ENCODE results near the gene MACROD1. TPM values are rescaled to one million over a fixed set of nuclear protein-coding genes. Genes with fewer than 3 reads are reported as not detected.
"Not testable (repeated sequence)": the region's sequence is repeated elsewhere in the genome, so short reads cannot be mapped to it uniquely, and the experiment has no call there.

MACROD1 gene
- total RNA-seq, 1 experiment from 2014 or later: 40.8 TPM

- DNase-seq (ENCODE audit: low read depth): no peak
Observed at GRCh38 chr11:63999349-64000025, 166.4 kb downstream of the MACROD1 start.

- DNase-seq (ENCODE audit: low read depth): no peak
Observed at GRCh38 chr11:63998558-63999348, 167.2 kb downstream of the MACROD1 start.

GRCh38 chr11:63997801-63998337, 168.0 kb downstream of the MACROD1 start:
- DNase-seq (ENCODE audit: low read depth): no peak

DNA sequence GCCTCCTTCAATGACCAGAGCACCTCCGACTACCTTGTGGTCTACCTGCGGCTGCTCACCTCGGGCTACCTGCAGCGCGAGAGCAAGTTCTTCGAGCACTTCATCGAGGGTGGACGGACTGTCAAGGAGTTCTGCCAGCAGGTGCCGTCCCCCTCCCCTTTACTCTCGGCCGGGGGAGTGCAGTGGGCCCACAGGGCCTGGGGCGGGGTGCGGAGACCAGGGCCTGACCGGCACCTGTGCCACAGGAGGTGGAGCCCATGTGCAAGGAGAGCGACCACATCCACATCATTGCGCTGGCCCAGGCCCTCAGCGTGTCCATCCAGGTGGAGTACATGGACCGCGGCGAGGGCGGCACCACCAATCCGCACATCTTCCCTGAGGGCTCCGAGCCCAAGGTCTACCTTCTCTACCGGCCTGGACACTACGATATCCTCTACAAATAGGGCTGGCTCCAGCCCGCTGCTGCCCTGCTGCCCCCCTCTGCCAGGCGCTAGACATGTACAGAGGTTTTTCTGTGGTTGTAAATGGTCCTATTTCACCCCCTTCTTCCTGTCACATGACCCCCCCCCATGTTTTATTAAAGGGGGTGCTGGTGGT, 168.7 kb downstream of the MACROD1 start:
- DNase-seq (ENCODE audit: low read depth): no peak

GRCh38 chr11:63996512-63996911, 169.4 kb downstream of the MACROD1 start:
- no peak for DNase-seq (ENCODE audit: low read depth)

DNA sequence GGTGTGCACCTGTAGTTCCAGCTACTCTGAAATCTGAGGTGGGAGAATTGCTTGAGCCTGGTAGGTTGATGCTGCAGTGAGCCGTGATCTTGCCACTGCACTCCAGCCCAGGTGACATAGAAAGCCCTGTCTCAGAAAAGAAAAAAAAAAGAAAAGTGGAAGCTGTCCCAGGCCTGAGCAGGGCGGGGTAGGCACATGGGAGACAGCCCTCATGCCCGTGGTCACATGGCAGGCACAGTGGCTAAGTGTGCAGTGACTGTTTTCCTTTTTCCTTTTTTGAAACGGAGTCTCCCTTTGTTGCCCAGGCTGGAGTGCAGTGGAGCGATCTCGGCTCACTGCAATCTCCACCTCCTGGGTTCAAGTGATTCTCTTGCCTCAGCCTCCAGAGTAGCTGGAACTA, 171.9 kb downstream of the MACROD1 start:
- DNase-seq (ENCODE audit: low read depth): no peak

- DNase-seq (ENCODE audit: low read depth): no peak
Observed at GRCh38 chr11:63993100-63993499, 172.8 kb downstream of the MACROD1 start.

DNA sequence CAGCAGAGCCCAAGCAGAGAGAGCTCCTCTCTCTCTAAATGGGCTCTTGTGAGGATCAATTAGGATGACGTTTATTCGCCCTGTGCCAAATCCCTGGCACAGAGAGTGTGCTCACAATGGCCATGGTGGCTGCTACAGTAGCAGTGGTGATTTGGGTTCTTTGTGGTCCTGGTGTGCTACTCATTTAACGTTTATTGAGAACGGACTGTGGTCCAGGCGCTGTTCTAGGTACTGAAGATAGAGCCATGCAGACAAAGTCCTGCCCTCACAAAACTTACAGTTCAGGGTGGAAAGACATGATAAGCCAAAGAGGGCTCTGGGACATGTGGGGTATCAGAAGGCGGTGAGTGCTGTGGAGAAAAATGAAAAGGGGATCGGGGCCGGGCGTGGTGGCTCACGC, 174.4 kb downstream of the MACROD1 start:
- DNase-seq (ENCODE audit: low read depth): no peak

DNA sequence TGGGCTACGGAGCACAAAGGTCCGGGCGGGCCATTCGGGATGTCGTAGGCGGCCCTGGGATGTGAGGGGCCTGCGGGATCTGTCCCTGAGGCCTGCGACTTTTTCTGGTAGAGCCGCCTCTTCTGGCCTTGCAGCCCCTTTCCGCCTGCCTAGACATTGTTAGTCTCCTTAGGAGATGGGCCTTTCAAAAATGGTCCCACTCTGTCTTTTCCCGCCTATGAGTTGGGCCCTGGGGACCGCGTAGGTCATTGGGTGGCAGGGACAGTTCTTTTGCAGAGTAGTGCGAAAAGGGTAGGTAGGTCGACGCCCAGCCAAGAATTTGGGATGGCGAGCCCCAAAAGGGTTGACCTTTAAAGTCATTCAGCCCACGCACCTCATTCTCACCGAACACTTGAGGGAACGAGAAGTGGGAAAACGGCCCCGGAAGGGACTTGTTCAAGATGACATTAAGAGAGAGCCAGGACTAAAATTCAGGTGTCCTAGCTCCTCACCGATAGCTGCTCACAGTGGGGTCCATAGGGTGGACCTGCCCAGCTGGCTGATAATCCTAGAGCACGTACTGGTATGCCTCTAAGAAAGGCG, 178.9 kb downstream of the MACROD1 start:
- DNase-seq (ENCODE audit: low read depth): no peak

DNA sequence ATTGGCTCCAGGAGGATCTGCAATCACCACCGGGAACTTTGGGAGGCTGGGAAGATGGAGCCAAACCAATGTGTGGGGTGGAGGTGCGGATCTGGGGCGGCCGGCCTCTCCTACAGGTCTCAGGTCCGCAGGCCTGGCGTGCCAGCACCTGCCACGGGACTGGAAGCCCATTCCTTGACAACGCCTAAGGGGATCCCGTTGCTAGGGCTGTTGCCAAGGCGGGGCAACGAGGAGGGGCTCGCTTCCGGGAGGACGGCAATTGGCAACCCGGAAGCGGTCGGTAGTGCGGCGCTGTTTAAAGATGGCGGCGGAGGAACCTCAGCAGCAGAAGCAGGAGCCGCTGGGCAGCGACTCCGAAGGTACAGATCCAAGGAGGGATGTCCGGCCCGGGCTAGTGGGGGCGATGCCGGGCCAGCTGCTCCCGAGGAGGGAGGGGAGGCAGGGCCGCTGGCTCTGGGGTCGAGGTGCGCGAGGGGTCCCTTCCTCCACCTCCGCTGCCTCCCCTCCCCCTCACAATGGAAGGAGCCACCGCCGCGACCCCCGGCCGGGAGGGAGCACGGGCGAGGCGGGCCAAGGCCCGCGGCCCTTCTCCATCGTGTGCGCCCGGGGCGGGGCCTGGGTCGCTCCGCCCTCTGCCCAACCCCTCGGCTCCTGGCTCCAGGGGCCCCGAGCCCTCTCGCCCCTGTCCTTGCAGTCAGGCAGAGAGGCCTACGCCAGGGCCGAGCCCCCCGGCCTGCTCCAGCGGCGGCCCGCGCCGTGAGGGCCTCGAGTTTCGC, 179.6 kb downstream of the MACROD1 start, which contains the start of gene OTUB1:
Gene OTUB1, plus strand, starts transcription at position 283 of the 776 bp plus-strand sequence. Its CDS starts 19 bp downstream, at position 302.
- peak; percentile 84 for DNase-seq (ENCODE audit: low read depth)

GRCh38 chr11:63985812-63986155, 180.1 kb downstream of the MACROD1 start:
- DNase-seq (ENCODE audit: low read depth): no peak

DNA sequence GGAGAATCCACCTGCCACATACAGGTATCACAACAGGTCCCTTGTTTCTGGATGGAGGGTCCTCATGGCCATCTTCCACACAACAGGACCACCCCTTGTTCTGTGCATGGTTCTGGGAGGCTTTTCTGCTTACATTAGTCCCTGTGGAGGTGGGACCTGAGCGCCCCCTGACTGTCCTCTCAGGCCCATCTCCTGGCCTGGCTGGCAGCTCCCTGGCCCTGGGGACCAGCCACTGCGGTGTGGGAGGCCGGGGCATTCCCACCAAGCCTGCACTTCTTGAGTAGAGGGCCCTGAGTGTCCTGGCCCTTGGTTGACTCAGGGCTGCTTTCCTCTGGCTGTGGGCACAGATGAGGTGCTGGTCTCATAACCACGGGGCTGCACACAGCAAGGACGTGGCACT, 186.5 kb downstream of the MACROD1 start:
- DNase-seq (ENCODE audit: low read depth): no peak

GRCh38 chr11:63978551-63979239, 187.2 kb downstream of the MACROD1 start:
- no peak for DNase-seq (ENCODE audit: low read depth)

DNA sequence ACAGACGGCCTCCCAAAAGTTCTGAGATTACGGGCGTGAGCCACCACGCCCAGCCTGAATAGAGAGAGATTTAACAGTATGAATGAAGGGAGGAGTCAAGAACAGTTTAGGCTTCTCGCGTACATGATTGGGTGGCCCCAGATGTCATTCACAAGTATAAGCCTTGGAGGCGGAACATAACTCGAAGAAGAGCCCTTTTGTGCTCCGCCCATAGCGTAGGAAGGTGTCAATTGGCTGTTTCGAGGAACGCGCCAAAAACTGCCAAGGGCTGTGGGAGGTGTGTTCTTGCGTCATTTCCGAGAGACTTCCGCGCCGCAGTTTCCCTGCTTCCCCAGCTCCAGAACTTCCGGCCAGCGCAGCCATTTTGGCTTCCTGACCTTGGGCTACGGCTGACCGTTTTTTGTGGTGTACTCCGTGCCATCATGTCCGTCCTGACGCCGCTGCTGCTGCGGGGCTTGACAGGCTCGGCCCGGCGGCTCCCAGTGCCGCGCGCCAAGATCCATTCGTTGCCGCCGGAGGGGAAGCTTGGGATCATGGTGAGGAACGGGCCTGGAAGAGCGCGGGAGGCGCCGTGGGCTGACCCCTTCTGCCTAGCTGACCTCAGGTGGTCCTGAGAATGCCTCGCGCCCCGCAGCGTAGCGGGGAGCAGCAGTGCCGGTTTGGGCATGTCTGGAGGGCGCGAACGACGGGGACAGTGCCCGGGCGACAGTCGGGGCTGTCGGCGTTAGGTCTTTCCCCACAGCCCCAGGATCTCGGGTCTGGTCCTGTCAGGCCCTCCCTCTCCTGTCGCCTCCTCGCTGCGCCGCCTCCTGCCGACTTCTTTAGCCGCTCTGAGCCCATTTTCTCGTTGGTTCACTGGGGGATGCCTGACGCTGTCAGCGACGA, 191.4 kb downstream of the MACROD1 start, which contains the start of gene COX8A:
Gene COX8A, plus strand, starts transcription at position 362 of the 885 bp plus-strand sequence. Its CDS starts 61 bp downstream, at position 423.
- DNase-seq (ENCODE audit: low read depth): peak; percentile 100

GRCh38 chr11:63973912-63974258, 192.0 kb downstream of the MACROD1 start:
- DNase-seq (ENCODE audit: low read depth): not testable (repeated sequence)

GRCh38 chr11:63970902-63971301, 195.0 kb downstream of the MACROD1 start:
- no peak for DNase-seq (ENCODE audit: low read depth)

GRCh38 chr11:63969461-63969860, 196.5 kb downstream of the MACROD1 start:
- no peak for DNase-seq (ENCODE audit: low read depth)

DNA sequence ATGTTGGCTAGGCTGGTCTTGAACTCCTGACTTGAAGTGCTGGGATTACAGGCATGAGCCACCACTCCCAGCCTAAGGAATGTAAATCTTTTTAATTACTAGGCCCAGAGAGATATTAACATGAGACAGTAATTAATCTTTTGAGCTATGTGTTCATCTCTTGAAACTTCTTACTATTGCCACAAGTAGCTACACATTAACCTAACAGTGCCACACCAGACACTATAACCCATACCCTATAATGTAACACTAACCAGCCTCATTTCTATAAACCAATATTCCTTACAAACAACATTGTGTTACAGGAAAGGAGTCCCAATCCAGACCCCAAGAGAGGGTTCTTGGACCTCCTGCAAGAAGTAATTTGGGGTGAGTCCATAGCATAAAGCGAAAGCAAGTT, 199.5 kb downstream of the MACROD1 start:
- DNase-seq (ENCODE audit: low read depth): no peak

- not testable (repeated sequence) for DNase-seq (ENCODE audit: low read depth)
Observed at GRCh38 chr11:63963895-63964294, 202.0 kb downstream of the MACROD1 start.
